OCI-LY3 (cell line): ENCODE measurements around the gene SPIN2B.

Source experiments
- CTCF ChIP-seq: fragments of 200-600, 300-600 bp; sonication (generic); IDR thresholded peaks from 2 replicates; pipeline ENCODE4 v1.5.1; 2014; ENCODE audit warnings: antibody characterized with exemption, low read length, low read depth
- EZH2phosphoT487 ChIP-seq: fragments of 200-600 bp; shearing (Covaris generic); IDR thresholded peaks from 2 replicates; pipeline ENCODE4 v1.6.1; 2018; ENCODE audit warnings: antibody characterized with exemption, mixed run types, low read depth

DNA sequence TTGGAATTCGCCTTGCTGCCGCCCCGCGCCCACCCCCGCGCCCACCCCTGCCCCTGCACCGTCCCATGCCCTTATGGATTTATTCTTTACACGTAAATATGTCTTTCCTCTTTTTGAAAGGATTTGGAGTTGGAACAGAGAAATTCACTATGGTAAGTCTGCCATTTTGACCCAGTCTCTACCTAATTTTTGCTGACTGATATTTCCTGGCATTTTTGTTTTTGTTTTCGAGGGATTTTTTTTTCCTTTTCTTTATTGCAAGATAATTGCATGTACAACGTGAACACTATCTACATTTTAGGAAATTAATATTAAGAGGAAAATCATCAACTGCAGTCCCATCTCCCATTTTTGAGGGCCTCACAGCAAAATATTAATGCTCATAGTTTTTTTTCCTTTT is 468 bp upstream of the SPIN2B start:
- no peak for TF ChIP-seq CTCF
- no peak for TF ChIP-seq EZH2phosphoT487
